HG03460 (cell line): ENCODE results near the gene C2CD2.

Experiments used
- ATAC-seq: cut with Tn5 transposase; IDR thresholded peaks from one replicate; pipeline ENCODE4 v1.9.1; 2021; ENCODE audit not compliant: unreplicated experiment

C2CD2 gene

DNA sequence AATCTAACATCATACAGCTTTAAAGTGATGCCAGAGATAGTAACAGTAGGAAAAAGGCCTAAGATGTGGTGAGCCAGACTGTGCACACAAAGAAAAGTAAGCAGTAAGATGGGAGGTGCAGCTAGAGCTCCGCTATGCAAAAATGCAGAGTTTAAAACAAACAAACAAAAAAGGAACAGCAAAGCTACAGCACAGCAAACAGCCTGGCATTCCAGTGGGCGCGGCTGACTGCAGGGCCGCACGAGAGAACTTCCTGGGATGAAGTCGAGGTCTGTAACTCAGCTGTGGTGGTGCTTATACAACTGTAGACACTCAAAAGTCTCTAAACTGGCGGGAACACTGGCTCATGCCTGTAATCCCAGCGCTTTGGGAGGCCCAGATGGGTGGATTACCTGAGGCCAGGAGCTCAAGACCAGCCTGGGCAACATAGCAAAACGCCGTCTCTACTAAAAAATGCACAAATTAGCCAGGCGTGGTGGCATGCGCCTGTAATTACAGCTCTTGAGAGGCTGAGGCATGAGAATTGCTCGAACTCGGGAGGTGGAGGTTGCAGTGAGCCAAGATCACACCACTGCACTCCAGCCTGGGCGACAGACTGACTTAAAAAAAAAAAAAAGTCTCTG is 104.7 kb downstream of the C2CD2 start:
- ATAC-seq, result no peak

GRCh38 chr21:41848533-41848932 is 105.3 kb downstream of the C2CD2 start:
- ATAC-seq, result no peak

GRCh38 chr21:41847066-41847804 is 106.6 kb downstream of the C2CD2 start:
- ATAC-seq, result no peak

GRCh38 chr21:41846536-41846935 is 107.3 kb downstream of the C2CD2 start:
- no peak for ATAC-seq

DNA sequence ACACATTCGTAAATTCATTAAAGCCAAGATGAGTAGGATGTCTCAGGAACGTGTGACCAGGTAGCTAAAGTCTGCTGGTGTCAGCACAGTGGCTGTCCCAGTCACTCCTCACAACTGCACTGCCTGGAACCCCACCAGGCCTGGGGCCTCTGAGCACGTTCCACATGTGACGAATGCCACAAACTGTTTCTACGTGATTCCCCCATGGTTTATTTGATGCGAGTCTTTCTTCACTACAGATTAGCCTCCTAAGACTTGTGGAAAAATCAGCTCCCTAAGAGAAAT is 107.8 kb downstream of the C2CD2 start:
- no peak for ATAC-seq

- ATAC-seq, result no peak
These were observed 108.3 kb downstream of the C2CD2 start for GRCh38 chr21:41845310-41846032.

GRCh38 chr21:41843584-41843983 is 110.2 kb downstream of the C2CD2 start:
- no peak for ATAC-seq

DNA sequence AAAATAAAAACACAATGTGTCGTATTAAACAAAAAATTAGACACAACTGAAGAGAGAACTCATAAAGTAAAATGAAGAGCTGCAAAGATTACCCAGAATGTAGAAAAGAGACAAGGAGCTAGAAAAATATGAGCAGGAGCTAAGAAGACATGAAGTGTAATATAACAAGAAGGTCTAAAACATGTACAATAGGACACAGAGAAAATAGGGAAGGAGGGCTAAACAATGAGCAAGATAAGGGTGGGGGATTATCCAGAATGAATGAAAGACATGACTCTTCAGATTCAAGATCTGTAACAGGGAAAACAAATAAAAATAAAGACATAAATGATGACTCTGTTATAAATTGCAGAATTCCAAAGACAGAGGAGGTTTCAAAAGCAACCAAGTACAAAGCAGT is 112.9 kb downstream of the C2CD2 start:
- no peak for ATAC-seq

DNA sequence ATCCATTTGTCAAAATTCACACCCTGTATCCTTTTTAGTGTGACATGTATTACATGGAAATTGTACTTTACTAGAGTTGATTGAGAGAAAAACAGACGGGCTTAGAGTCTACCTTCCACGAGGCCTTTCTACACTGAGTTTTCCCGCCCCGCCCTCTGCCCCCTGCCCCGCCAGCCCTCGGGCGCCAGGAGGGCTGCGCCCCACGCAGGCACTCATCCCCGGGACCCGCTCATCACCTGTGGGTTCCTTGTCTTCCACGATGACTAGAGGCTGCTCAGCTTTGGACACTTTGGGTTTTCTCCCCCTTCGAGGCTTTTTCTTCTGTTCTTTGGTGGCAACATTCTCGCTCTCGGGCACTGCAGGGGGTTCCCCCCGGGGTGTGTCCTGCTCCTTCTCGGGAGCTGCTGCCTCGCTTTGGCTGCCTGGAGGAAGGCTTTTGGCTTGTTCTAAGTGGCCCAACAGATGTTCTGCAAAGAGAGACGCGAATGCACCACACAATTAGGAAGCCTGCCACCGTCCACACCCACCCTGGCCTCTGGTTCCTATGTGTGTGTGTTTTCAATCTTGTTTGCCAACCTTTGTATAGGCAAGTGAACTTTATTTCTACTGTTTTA is 114.3 kb downstream of the C2CD2 start:
- no peak for ATAC-seq

GRCh38 chr21:41837756-41838297 is 116.0 kb downstream of the C2CD2 start:
- no peak for ATAC-seq

- no peak for ATAC-seq
These were observed 117.4 kb downstream of the C2CD2 start for GRCh38 chr21:41836166-41837015.

DNA sequence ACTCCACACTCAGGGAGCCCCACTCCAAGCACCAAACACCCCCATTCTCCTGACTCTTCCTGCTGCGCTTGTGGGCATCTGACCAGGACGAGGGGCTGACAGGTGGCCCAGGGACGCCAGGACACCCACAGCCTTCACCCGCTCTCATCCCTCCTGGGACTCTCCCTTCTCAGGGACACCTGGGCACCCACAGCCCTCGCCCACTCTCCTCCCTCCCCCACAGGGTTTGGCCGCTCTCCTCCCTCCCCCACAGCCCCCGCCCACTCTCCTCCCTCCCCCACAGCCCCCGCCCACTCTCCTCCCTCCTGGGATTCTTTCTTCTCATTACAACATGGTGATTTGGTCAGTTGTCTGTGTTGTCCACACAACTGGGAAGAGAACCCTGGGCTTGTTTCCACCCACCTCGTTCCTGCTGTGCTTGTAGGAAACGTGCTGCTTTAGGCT is 118.1 kb downstream of the C2CD2 start:
- no peak for ATAC-seq
